DMS 273 (cell line): ENCODE measurements around the gene LYST.

Source experiments
- DNase-seq: peaks from one replicate; lab custom pipeline; 2025; ENCODE audit not compliant: unreplicated experiment; lab: John Stamatoyannopoulos, UW

The LYST gene

GRCh38 chr1:235885655-235886262, 19.1 kb upstream of the LYST start:
- DNase-seq, result no peak

GRCh38 chr1:235883261-235883927, 16.7 kb upstream of the LYST start:
- peak; percentile 91 for DNase-seq

- peak; percentile 64 for DNase-seq
Measured at GRCh38 chr1:235882816-235883215, 16.1 kb upstream of the LYST start.

GRCh38 chr1:235881930-235882700, 15.4 kb upstream of the LYST start:
- no peak for DNase-seq

- peak; percentile 74 for DNase-seq
Measured at GRCh38 chr1:235878082-235878811, 11.5 kb upstream of the LYST start.

GRCh38 chr1:235876402-235876841, 9.7 kb upstream of the LYST start:
- no peak for DNase-seq

- DNase-seq, result no peak
Measured at GRCh38 chr1:235875036-235875597, 8.4 kb upstream of the LYST start.

- DNase-seq, result no peak
Measured at GRCh38 chr1:235874261-235874660, 7.6 kb upstream of the LYST start.

- DNase-seq, result no peak
Measured at GRCh38 chr1:235873571-235873970, 6.9 kb upstream of the LYST start.

- no peak for DNase-seq
Measured at GRCh38 chr1:235873045-235873444, 6.3 kb upstream of the LYST start.

GRCh38 chr1:235872270-235872669, 5.6 kb upstream of the LYST start:
- DNase-seq, result no peak

GRCh38 chr1:235867903-235868469, 1.3 kb upstream of the LYST start:
- DNase-seq, result no peak

GRCh38 chr1:235866913-235867845, 473 bp upstream of the LYST start:
- DNase-seq, result peak; percentile 98

GRCh38 chr1:235865565-235866204, 1.0 kb downstream of the LYST start:
- peak; percentile 64 for DNase-seq

GRCh38 chr1:235864931-235865525, 1.7 kb downstream of the LYST start:
- DNase-seq, result no peak

GRCh38 chr1:235864469-235864868, 2.2 kb downstream of the LYST start:
- DNase-seq, result no peak

- no peak for DNase-seq
Measured at GRCh38 chr1:235863699-235864093, 3.0 kb downstream of the LYST start.

GRCh38 chr1:235861857-235862256, 4.8 kb downstream of the LYST start:
- no peak for DNase-seq

GRCh38 chr1:235860829-235861228, 5.9 kb downstream of the LYST start:
- no peak for DNase-seq
